Frontal cortex (tissue), 4 donors: ENCODE results near the gene RHOB. TPM values are rescaled to one million over a fixed set of nuclear protein-coding genes. Genes with fewer than 3 reads are reported as not detected.
"Not testable (repeated sequence)": the region's sequence is repeated elsewhere in the genome, so short reads cannot be mapped to it uniquely, and the experiment has no call there.

Experiments used
- DNase-seq, 2 donors: peaks; one replicate each; pipeline ENCODE4 v3.0.0; 2012; ENCODE audit warnings: low spot score in 2 of 2
- FAIRE-seq: peaks from 2 replicates; lab custom pipeline; 2012; peaks lifted over from hg19 to GRCh38; lab: Jason Lieb, UNC
- total RNA-seq: library from RNA; depleted of rRNA; stranded (reverse); fragments of >200 nt; gene quantifications from one replicate; pipeline ENCODE4 v1.2.3, GENCODE V29; 2014
- donor health status: control.
- donor health status: control.
- donor health status: control.

Gene RHOB
- total RNA-seq, 1 donor from 2014 or later: 300 TPM

DNA sequence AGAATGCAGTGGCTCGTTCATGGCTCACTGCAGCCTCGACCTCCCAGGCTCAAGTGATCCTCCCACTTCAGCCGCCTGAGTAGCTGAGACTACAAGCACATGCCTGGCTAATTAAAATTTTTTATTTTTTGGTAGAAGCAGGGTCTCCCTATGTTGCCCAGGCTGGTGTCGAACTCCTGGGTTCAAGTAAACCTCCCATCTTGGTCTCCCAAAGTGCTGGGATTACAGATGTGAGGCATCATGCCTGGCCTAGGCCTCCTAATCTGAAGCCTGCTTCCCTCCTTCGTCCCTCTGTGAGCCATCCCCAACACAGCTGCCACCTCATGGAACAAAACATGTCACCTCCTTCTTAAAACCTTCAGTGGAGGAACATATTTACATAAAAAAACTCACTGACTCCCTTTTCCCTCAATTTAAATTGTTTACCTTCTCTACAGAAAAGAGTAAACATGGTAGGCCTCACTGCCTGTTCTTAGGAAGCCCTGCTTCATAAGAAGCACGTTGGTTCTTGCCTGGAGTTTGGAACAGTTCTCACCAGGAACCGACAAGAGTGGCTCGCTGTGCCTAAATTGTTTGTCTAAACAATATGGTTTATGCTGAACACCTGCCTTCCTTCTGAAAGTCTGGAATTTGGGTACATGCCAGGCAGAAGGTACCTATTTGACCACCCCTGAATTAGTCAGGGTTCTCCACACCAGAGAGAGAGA lies 12.1 kb upstream of the RHOB start:
- DNase-seq (no peak), FAIRE-seq (no peak)

DNA sequence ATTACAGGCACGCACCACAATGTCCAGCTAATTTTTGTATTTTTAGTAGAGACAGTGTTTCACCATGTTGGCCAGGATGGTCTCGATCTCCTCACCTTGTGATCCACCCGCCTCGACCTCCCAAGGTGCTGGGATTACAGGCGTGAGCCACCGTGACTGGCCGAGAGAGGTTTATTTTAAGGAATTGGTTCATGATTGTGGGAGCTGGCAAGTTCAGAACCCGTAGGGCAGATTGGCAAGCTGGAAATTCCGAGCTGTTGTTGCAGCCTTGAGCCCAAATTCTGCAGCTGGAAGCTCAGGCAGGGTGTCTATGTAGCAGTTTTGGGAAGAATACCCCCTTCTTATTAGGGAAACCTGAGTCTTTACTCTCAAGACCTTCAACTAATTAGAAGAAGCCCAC lies 11.4 kb upstream of the RHOB start:
- not testable (repeated sequence) for FAIRE-seq, DNase-seq

DNA sequence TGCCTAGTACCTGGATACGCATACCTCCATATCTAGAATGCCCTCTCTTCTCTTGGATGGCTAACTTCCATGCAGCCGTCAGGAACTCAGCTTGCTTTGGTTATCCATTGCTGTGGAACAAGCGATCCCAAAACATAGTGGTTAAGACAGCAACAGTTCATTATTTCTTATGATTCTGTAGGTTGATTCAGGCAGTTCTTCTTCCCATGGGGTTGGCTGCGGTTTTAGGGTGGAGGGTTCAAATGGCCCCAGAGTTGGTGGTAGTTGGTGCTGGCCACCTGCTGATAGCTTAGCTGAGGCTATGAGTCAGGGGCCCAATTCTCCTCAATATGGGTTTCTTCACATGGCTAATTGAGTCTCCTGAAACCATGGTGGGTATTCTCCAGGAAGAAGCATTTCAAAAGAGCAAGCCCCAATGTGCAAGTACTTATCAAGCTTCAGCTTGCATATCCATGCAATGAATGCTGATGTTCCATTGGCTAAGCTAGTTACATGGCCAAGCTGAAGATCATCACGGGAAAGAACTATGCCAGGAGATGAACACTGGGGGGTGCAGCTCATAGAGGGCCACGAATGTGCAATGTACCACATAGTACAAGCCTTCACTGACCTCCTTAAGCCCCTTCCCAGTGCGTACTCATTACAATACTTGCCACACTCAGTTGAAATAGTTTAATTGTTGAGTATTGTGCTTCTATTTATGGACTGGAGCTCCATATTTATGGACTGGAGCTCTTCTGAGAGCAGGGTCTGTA lies 10.0 kb upstream of the RHOB start:
- DNase-seq (no peak), FAIRE-seq (no peak)

DNA sequence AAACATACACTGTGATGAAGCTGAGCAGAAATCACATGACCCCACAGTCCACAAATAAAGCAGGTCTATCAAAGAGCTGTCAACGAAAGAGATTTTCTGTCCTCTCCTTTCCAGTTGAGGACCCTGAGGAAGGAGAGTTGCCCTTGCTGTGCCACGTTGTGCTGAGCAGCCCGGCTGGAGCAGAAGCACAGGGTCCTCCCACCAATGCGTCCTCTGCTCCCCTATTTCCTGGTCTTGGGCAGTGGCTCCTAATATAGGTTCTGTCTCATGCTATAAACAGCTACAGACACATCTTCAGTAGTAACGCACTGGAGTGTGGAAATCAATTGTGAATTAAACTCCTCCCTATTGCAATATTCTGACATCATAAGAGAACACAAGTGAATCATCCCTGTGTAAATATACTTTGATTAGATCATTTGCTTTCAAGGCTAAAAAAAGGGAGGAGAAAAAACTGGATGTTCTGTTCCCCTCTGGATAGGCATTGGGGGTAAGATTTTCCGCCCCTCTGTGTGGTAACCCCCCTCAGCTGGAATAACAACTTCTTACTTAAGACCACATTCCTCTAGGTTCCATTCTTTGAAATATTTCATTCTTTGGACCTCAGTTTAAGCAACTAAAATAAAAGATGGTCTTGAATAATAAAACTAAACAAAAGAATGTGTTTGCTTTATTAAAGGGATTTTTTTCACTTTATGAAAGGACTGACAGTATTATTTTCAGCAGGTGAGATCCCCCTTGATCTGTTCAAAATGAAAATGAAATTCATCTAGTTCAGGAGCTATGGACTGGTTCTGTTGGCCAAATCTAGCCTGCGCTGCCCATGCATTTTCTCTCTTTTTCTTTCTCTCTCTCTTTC lies 8.3 kb upstream of the RHOB start:
- FAIRE-seq: no peak
- DNase-seq: no peak

DNA sequence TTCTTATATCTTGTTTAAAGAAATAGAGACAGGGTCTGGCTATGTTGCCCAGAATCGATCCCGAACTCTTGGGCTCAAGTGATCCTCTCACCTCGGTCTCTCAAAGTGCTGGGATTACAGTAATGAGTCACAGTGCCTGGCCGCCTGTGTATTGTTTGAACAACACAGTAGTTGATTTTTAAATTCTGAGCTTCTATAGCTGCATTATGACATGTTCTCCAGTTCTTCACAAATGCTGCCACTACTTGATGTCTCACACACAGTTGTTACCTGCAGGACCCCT lies 7.7 kb upstream of the RHOB start:
- FAIRE-seq (no peak), DNase-seq (no peak)

DNA sequence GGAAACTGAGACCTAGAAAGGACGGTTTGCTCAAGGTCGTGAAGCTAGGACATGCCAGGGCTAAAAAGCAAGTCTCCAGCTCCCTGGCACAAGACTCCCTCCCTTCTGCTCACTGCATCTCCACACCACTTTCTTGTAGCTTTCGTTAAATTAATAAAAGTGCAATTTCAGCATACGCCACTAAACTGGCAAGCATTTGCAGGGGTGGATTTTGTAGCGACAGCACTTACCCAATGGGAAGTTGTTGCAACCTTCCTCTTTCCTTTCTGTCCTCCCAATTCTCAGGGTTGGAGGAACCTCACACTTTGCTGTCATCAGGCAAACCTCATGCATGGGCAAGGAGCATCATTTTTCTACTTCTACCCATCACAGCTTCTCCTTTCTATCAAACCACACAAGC lies 7.4 kb upstream of the RHOB start:
- FAIRE-seq (no peak), DNase-seq (no peak)

DNA sequence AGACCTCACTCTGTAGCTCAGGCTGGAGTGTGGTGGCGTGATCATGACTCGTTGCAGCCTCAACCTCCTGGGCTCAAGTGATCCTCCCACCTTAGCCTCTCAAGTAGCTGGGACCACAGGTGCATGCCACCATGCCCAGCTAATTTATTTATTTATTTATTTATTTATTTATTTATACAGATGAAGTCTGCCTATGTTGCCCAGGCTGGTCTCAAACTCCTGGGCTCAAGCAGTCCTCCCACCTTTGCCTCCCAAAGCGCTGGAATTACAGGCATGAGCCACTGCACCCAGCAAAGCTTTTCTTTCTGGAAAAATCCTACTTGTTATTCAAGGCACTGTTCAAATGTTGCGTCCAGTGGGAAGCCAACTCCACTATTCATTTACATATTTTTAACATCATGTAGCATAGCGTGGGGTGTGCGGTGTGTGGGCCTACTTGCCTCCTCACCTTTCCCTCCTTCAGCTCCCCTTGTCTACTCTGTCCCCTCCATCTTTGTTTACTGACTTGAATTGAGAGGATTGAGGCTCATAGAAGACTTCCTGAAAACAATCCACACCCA lies 6.8 kb upstream of the RHOB start:
- DNase-seq: no peak
- no peak for FAIRE-seq

DNA sequence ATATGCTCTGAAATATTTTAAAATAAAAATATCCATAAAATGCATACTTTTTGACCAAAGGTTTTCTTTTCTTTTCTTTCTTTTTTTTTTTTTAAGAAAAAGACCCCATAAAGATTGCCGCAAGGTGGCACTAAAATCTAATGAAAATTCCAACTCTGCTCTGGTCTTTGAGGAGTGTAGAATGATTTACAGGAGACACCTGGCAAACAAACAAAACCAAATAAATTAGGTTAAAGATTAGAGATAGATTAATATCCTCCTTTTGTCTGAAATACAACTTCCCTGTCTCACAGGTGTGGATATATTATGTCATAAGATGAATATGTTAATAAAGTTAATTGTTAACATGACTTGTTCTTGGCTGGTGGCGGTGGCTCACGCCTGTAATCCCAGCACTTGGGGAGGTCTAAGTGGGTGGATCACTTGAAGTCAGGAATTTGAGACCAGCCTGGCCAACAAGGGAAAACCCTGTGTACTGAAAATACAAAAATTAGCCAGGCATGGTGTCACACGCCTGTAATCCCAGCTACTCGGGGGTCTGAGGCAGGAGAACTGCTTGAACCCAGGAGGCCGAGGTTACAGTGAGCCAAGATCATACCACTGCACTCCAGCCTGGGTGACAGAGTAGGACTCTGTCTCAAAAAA lies 3.5 kb upstream of the RHOB start:
- DNase-seq (no peak), FAIRE-seq (peak; percentile 98)

DNA sequence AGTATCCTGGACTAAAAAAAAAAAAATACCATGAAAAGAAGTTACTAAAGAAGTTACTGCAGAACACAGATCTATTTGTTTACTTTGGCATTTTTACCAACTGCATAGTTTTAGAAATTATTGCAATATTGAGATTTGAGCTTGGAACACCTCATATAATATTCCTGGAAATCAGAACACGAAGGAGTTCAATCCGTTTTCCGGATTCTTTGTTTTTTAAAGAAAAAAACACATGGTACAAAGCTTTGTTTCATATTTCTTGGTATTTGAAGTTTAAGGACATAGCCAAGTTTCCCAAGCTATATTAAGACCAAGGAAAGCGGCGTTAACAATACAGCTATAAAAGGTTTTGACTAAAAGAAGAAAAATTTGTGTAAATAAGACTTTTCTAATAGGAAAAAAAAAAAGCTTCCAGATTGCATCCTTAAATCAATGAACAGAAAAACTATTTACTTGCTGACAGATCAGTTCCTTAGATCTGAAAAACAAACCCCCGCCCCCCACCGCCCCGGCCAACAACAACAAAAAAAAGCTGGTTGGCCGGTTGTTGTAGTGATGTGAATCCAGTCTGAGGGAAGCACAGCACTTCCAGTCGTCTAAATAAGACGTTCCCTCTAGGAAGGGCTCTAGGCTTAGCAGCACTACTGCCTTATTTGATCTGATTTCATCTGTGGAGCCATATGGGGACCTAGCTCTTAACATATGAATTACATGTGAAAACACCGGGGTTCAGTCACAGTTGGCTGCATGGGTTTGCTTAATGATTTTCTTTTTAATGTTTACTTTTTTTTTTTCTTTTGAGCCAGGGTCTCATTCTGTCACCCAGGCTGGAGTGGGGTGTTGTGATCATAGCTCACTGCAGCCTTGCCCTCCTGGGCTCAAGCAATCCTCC lies 2.5 kb upstream of the RHOB start:
- DNase-seq: no peak
- FAIRE-seq: no peak

DNA sequence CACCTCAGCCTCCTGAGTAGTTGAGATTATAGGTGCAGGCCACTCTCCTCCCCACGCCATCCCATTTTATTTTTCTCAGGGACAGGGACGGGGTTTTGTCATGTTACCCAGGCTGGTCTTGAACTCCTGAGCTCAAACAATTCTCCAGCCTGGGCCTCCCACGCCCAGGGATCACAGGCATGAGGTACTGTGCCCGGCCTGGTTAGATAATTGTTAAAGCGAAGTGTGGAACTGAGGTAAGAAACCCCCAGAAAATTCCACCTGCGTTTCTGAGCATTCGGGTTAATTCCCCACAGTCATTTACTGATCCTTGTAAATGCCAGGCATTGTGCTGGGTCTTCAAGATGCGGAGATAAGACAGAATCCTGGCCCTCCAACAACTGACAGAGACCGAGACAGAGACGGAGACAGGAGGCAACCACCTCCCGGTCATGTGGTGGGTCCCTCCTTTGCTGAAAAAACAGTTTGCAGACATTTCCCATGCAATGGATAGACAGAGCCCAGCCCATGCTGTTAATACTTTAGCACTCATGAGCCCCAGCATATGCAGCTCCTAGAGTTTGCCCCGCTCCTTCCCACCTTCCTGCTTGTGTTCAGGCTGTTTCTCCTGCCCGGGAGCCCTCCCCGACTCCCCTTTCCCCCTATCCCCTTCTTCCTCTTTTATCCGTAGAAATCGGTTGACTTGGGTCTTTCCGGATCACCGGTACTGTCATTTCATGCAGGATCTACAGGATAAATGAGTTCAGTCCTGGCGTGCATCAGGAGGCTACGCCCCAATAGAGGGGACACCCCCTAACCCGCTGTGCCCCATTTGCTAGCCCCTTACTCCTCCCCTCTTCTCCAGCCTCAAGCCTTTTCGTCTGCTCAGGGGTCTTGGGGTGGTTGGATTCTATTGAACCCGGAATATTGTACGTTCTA lies 1.6 kb upstream of the RHOB start:
- DNase-seq (no peak), FAIRE-seq (no peak)

DNA sequence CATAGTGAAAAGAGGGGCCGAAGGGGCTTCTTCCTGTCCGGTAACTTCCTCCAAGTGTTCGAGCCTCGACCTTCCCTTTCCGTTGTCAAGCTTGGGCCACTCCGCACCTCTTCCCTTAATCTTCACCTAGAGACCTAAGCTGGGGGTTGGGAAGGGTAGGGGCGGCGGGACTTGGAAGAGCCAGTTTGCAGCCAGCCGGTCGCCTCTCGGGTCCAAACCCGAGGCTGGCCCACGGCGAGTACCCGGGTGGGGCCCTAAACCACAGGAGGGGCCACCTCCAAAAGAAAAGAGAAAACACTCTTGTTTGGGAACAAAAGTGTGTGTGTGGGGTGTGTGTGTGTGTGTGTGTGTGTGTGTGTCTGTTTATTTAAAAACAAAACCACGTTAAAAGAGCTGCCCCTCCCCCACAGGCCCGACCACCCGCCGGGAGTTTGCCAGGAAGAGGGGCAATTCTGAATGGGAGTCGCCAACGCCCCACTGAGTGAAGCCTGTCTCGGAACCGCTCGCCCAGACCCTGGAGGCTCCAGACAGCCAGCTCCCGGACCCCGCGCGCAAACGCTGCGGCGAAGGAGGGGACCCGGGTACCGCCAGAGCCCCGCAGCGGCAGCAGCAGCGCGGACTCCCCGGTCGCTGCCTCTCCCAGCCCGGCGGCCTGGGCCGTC lies 488 bp upstream of the RHOB start:
- no peak for DNase-seq
- no peak for FAIRE-seq

DNA sequence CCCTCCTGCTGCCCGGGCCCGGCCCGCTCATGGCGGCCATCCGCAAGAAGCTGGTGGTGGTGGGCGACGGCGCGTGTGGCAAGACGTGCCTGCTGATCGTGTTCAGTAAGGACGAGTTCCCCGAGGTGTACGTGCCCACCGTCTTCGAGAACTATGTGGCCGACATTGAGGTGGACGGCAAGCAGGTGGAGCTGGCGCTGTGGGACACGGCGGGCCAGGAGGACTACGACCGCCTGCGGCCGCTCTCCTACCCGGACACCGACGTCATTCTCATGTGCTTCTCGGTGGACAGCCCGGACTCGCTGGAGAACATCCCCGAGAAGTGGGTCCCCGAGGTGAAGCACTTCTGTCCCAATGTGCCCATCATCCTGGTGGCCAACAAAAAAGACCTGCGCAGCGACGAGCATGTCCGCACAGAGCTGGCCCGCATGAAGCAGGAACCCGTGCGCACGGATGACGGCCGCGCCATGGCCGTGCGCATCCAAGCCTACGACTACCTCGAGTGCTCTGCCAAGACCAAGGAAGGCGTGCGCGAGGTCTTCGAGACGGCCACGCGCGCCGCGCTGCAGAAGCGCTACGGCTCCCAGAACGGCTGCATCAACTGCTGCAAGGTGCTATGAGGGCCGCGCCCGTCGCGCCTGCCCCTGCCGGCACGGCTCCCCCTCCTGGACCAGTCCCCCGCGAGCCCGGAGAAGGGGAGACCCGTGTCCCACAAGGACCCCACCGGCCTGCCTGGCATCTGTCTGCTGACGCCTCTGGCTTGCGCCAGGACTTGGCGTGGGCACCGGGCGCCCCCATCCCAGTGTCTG lies 767 bp downstream of the RHOB start:
- DNase-seq: peak; percentile 54 to 61
- no peak for FAIRE-seq

DNA sequence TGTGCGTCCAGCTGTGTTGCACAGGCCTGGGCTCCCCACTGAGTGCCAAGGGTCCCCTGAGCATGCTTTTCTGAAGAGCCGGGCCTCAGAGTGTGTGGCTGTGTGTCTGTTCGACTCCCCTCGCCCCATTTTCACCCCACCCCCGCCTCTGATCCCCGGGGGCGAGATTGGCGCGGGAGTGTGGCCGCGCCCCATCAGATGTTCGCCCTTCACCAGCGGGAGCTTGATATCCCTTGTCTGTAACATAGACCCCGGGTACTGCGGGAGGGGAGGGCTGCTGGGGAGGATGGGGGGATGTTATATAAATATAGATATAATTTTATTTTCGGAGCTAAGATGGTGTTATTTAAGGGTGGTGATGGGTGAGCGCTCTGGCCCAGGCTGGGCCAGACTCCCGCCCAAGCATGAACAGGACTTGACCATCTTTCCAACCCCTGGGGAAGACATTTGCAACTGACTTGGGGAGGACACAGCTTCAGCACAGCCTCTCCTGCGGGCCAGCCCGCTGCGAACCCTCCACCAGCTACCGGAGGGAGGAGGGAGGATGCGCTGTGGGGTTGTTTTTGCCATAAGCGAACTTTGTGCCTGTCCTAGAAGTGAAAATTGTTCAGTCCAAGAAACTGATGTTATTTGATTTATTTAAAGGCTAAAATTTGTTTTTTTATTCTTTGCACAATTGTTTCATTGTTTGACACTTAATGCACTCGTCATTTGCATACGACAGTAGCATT lies 1.5 kb downstream of the RHOB start:
- no peak for FAIRE-seq
- no peak for DNase-seq

DNA sequence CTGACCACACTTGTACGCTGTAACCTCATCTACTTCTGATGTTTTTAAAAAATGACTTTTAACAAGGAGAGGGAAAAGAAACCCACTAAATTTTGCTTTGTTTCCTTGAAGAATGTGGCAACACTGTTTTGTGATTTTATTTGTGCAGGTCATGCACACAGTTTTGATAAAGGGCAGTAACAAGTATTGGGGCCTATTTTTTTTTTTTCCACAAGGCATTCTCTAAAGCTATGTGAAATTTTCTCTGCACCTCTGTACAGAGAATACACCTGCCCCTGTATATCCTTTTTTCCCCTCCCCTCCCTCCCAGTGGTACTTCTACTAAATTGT lies 2.1 kb downstream of the RHOB start:
- FAIRE-seq (no peak), DNase-seq (no peak)

DNA sequence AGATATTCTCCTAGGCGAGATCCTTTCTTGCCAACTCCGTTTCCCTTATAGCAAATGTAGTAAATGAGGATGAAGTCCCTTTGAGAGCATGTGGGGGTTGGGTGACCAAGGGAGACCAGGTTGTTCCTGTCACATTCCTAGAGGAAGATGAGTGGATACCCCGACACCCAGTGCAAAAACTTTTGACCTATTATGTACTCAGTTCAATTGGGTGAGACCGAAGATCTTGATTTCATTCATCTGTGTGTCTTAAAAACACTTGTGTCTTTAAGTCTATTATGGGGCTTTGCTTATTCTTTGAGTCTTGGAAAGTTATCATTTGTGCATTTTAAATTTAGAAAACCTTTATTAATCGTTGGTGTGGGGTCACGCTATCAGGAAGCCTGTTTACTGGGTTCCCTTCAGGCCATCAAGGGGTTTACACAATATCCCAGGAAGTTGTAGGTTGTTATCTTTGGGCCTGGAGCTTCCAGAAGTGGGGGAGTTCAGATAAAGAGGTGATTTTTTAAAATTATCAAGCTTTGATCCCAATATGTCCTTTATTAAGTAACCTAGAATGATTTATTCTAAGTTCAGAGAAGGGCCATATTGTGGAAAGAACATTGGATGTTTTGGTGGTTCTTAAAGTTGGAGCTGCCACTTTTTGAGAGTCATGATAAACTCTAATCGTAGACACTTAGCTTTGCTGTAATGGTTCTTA lies 2.8 kb downstream of the RHOB start:
- no peak for FAIRE-seq
- no peak for DNase-seq
